ENCODE measurements around the gene ZFAND6. TPM values are rescaled to one million over a fixed set of nuclear protein-coding genes. Genes with fewer than 3 reads are reported as not detected.
A peak's percentile ranks its signal among the peaks of the same experiment; 100 is the strongest.

ZFAND6 gene
- total RNA-seq, 1 experiment from 2014 or later: 181 TPM

GRCh38 chr15:80179025-80179759 is 119.7 kb downstream of the ZFAND6 start:
- no peaks in the 10 kb centered on the region for H3K9me3 ChIP-seq (replicated peaks)
- no peak overlapping the region for H3K4me3 ChIP-seq
- H3K27me3 ChIP-seq (replicated peaks): no peaks in the 10 kb centered on the region
- DNase-seq (ENCODE audit: low read depth in 1 of 2, low spot score in 2 of 2): peak; percentile 69
- peak overlapping the region; percentile 50 for H3K27ac ChIP-seq
- peaks cover 35% of the 10 kb centered on the region for H3K36me3 ChIP-seq
- H3K4me1 ChIP-seq (replicated peaks): peaks cover 21% of the 10 kb centered on the region

- Histone ChIP-seq H3K27me3 (replicated peaks) (no peaks in the 10 kb centered on the region), H3K4me3 (no peak overlapping the region), H3K27ac (no peak overlapping the region), H3K4me1 (replicated peaks) (peaks cover 21% of the 10 kb centered on the region), H3K36me3 (peaks cover 38% of the 10 kb centered on the region), H3K9me3 (replicated peaks) (no peaks in the 10 kb centered on the region)
- DNase-seq (ENCODE audit: low read depth in 1 of 2, low spot score in 2 of 2): no peak
These were observed 120.5 kb downstream of the ZFAND6 start for GRCh38 chr15:80179935-80180334.

- H3K27ac ChIP-seq: no peak overlapping the region
- H3K4me1 ChIP-seq (replicated peaks): peaks cover 21% of the 10 kb centered on the region
- H3K4me3 ChIP-seq: no peak overlapping the region
- H3K9me3 ChIP-seq (replicated peaks): no peaks in the 10 kb centered on the region
- DNase-seq (ENCODE audit: low read depth in 1 of 2, low spot score in 2 of 2): no peak
- peaks cover 36% of the 10 kb centered on the region for H3K36me3 ChIP-seq
- no peaks in the 10 kb centered on the region for H3K27me3 ChIP-seq (replicated peaks)
These were observed 121.0 kb downstream of the ZFAND6 start for GRCh38 chr15:80180468-80180867.

- Histone ChIP-seq H3K4me3 (no peak overlapping the region), H3K36me3 (peaks cover 35% of the 10 kb centered on the region), H3K27ac (no peak overlapping the region), H3K27me3 (replicated peaks) (no peaks in the 10 kb centered on the region), H3K4me1 (replicated peaks) (peaks cover 21% of the 10 kb centered on the region), H3K9me3 (replicated peaks) (no peaks in the 10 kb centered on the region)
- no peak for DNase-seq (ENCODE audit: low read depth in 1 of 2, low spot score in 2 of 2)
These were observed 121.5 kb downstream of the ZFAND6 start for GRCh38 chr15:80180986-80181385.

- no peaks in the 10 kb centered on the region for H3K27me3 ChIP-seq (replicated peaks)
- H3K36me3 ChIP-seq: peaks cover 42% of the 10 kb centered on the region
- no peaks in the 10 kb centered on the region for H3K9me3 ChIP-seq (replicated peaks)
- no peak overlapping the region for H3K27ac ChIP-seq
- H3K4me3 ChIP-seq: no peak overlapping the region
- peak in 1 of 2 experiments; percentile 10 for DNase-seq (ENCODE audit: low read depth in 1 of 2, low spot score in 2 of 2)
- H3K4me1 ChIP-seq (replicated peaks): peaks cover 21% of the 10 kb centered on the region
These were observed 123.3 kb downstream of the ZFAND6 start for GRCh38 chr15:80182611-80183261.

GRCh38 chr15:80183306-80183705 is 123.8 kb downstream of the ZFAND6 start:
- peaks cover 39% of the 10 kb centered on the region for H3K36me3 ChIP-seq
- no peaks in the 10 kb centered on the region for H3K9me3 ChIP-seq (replicated peaks)
- H3K27ac ChIP-seq: no peak overlapping the region
- no peaks in the 10 kb centered on the region for H3K27me3 ChIP-seq (replicated peaks)
- no peak for DNase-seq (ENCODE audit: low read depth in 1 of 2, low spot score in 2 of 2)
- peaks cover 21% of the 10 kb centered on the region for H3K4me1 ChIP-seq (replicated peaks)
- H3K4me3 ChIP-seq: no peak overlapping the region

- Histone ChIP-seq H3K4me3 (no peak overlapping the region), H3K27me3 (replicated peaks) (no peaks in the 10 kb centered on the region), H3K36me3 (peaks cover 39% of the 10 kb centered on the region), H3K9me3 (replicated peaks) (no peaks in the 10 kb centered on the region), H3K4me1 (replicated peaks) (peaks cover 18% of the 10 kb centered on the region), H3K27ac (no peak overlapping the region)
- DNase-seq (ENCODE audit: low read depth in 1 of 2, low spot score in 2 of 2): no peak
These were observed 124.4 kb downstream of the ZFAND6 start for GRCh38 chr15:80183886-80184285.

GRCh38 chr15:80184554-80184953 is 125.1 kb downstream of the ZFAND6 start:
- Histone ChIP-seq H3K4me3 (no peak overlapping the region), H3K9me3 (replicated peaks) (no peaks in the 10 kb centered on the region), H3K27ac (no peak overlapping the region), H3K27me3 (replicated peaks) (no peaks in the 10 kb centered on the region), H3K36me3 (peaks cover 39% of the 10 kb centered on the region), H3K4me1 (replicated peaks) (peaks cover 11% of the 10 kb centered on the region)
- no peak for DNase-seq (ENCODE audit: low read depth in 1 of 2, low spot score in 2 of 2)

DNA sequence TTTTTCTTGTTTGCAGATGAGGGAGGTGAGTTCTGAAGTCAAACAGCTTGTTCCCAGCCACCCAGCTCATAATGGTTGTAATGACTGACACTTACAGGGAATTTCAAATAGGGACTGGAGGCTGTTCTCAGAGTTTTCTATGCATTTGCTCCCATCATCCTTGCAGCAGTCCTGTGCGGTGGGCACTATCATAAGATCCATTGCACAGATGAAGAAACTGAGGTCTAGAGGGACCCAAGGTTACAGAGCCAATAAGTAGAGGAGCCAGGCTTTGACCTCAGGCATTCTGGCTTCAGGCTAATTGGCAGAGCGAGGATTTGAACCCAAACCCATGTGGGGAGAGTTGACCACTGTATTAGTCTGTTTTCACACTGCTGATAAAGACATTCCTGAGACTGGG is 125.7 kb downstream of the ZFAND6 start:
- Histone ChIP-seq H3K4me1 (replicated peaks) (peaks cover 7% of the 10 kb centered on the region), H3K36me3 (peaks cover 35% of the 10 kb centered on the region), H3K27ac (no peak overlapping the region), H3K4me3 (no peak overlapping the region), H3K9me3 (replicated peaks) (no peaks in the 10 kb centered on the region), H3K27me3 (replicated peaks) (no peaks in the 10 kb centered on the region)
- no peak for DNase-seq (ENCODE audit: low read depth in 1 of 2, low spot score in 2 of 2)

GRCh38 chr15:80186066-80186465 is 126.6 kb downstream of the ZFAND6 start:
- Histone ChIP-seq H3K27me3 (replicated peaks) (no peaks in the 10 kb centered on the region), H3K4me3 (no peak overlapping the region), H3K36me3 (peaks cover 27% of the 10 kb centered on the region), H3K4me1 (replicated peaks) (peaks cover 7% of the 10 kb centered on the region), H3K27ac (no peak overlapping the region), H3K9me3 (replicated peaks) (no peaks in the 10 kb centered on the region)
- DNase-seq (ENCODE audit: low read depth in 1 of 2, low spot score in 2 of 2): no peak

- Histone ChIP-seq H3K4me1 (replicated peaks) (peaks cover 7% of the 10 kb centered on the region), H3K4me3 (no peak overlapping the region), H3K36me3 (peaks cover 25% of the 10 kb centered on the region), H3K27ac (no peak overlapping the region), H3K9me3 (replicated peaks) (no peaks in the 10 kb centered on the region), H3K27me3 (replicated peaks) (no peaks in the 10 kb centered on the region)
- DNase-seq (ENCODE audit: low read depth in 1 of 2, low spot score in 2 of 2): no peak
These were observed 127.1 kb downstream of the ZFAND6 start for GRCh38 chr15:80186597-80186996.

Other genes starting within 250 kb of the ZFAND6 start
- gene MTHFS, start 162.7 kb upstream of the ZFAND6 start, total RNA-seq (2014; rRNA removed; shearing (Covaris generic)): 13.7 and 34.7 TPM in 2 replicates
- 0.34 TPM in 1 of 2 replicates, not detected in the other for gene BCL2A1, start 88.5 kb upstream of the ZFAND6 start, total RNA-seq (2014; rRNA removed; shearing (Covaris generic))
- gene FAH, start 93.3 kb downstream of the ZFAND6 start, total RNA-seq (2014; rRNA removed; shearing (Covaris generic)): 34.4 and 41.5 TPM in 2 replicates
- gene CTXND1, start 192.5 kb downstream of the ZFAND6 start, total RNA-seq (2014; rRNA removed; shearing (Covaris generic)): not detected in 2 replicates

All from SJSA1 (cell line).